MCF 10A (cell line): ENCODE measurements around the gene DNAJC11. TPM values are rescaled to one million over a fixed set of nuclear protein-coding genes. Genes with fewer than 3 reads are reported as not detected.

Experiments used
- BruUV-seq: library from RNA; stranded (reverse); fragments of 400-500 nt; replicated peaks from 2 replicates; lab custom pipeline; 2021; lab: Mats Ljungman, UMichigan
- CTCF ChIA-PET: fragments of 300-600 bp; sonication (Branson Sonifier 250); formaldehyde crosslinking; extraction: SDS; loops from one replicate; lab custom pipeline; 2021; ENCODE audit warnings: antibody characterized with exemption, inconsistent platforms; lab: Yijun Ruan, JAX
- POLR2A ChIA-PET: fragments of 300-600, 350-650 bp; sonication (Branson Sonifier 250); formaldehyde crosslinking; extraction: SDS; loops from one replicate; lab custom pipeline; 2020; ENCODE audit warnings: antibody characterized with exemption, inconsistent platforms; lab: Yijun Ruan, JAX
- DNase-seq: peaks from one replicate; pipeline ENCODE4 v3.0.0-alpha.2; 2018; ENCODE audit not compliant: unreplicated experiment
- H3K27ac Mint-ChIP-seq: one replicate; pipeline ENCODE4 v1.8.0; 2022; ENCODE audit warnings: mild to moderate bottlenecking, low read depth, mixed read lengths; ENCODE audit not compliant: unreplicated experiment
- H3K27me3 Mint-ChIP-seq: one replicate; pipeline ENCODE4 v1.8.0; 2022; ENCODE audit warnings: mixed read lengths; ENCODE audit not compliant: insufficient read depth, unreplicated experiment
- H3K36me3 Mint-ChIP-seq: one replicate; pipeline ENCODE4 v1.8.0; 2022; ENCODE audit warnings: mild to moderate bottlenecking, moderate library complexity, mixed read lengths; ENCODE audit not compliant: insufficient read depth, unreplicated experiment
- H3K4me1 Mint-ChIP-seq: one replicate; pipeline ENCODE4 v1.8.0; 2022; ENCODE audit warnings: mixed read lengths; ENCODE audit not compliant: insufficient read depth, unreplicated experiment
- H3K4me3 Mint-ChIP-seq: one replicate; pipeline ENCODE4 v1.8.0; 2022; ENCODE audit warnings: mild to moderate bottlenecking, moderate library complexity, mixed read lengths; ENCODE audit not compliant: unreplicated experiment
- H3K9me3 Mint-ChIP-seq: one replicate; pipeline ENCODE4 v1.8.0; 2022; ENCODE audit warnings: mixed read lengths; ENCODE audit not compliant: unreplicated experiment
- CTCF ChIP-seq: fragments of 200-600 bp; IDR thresholded peaks from one replicate; pipeline ENCODE4 v1.8.0; 2022; ENCODE audit warnings: antibody characterized with exemption, mild to moderate bottlenecking; ENCODE audit not compliant: unreplicated experiment
- intact Hi-C: fragments of 100-400 bp; cut with micrococcal nuclease; formaldehyde crosslinking; loops from 2 replicates; pipeline ENCODE4 v1.14.1; 2022
- total RNA-seq: library from RNA; stranded (reverse); gene quantifications from 2 replicates; pipeline ENCODE4 v1.2.3, GENCODE V29; 2022

The DNAJC11 gene
- total RNA-seq, 1 experiment from 2014 or later, result 76.1 TPM

DNA sequence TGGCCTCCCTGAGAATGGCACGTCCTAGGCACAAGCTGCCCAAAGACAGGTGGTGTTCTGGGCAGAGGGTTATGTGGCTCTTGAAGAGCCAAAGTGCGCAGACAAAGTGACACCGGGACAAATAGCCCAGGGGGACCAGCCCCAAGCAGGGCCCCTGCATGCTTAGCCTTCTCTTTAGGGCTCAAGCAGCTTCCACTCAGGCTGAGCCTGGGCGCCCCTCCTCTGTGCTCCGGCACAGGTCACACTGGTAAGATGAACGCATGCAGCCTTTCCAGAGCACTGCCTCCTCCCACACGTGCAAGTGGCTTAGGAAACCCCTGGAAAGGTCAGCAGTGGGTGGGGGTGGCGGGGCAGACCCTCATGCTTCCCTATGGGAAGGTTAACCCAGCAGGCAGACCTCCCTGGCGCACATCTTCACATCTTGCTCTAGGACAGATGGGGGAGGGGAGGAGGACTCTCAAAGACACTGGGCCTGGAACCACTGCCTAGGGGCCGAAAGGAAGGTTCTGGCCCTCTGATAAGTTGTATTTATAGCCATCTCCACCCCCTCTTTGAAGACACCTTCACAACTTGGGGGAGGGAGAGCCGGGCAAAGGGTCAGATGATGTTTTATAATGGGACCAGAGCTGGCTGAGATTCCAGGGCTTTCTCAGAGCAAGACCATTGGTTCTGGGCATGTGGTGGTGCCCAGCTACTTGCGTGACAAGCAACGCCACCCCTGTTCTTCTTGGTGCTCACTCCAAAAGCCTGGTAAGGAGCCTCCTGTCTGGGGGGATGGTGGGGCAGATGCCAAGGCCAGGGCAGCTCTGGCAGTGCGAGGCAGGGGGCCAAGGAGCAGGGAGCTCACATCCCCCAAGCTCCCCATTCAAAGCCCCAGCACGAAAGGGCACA, 104.5 kb downstream of the DNAJC11 start:
- Mint-ChIP-seq H3K4me1 (peaks cover 17% of the 10 kb centered on the region), H3K27me3 (no peaks in the 10 kb centered on the region), H3K27ac (no peak overlapping the region), H3K4me3 (no peak overlapping the region), H3K9me3 (no peaks in the 10 kb centered on the region), H3K36me3 (peaks cover 85% of the 10 kb centered on the region)
- no peak for DNase-seq
- intact Hi-C loops, result no loop called here
- BruUV-seq, result no TSS peak
- ChIA-PET POLR2A (interaction anchor here (1.1 to 7.4 kb wide), 4 partner anchors 9 to 205 kb away, joined by 3 to 103 read pairs (median 10); partner anchors contain the start of gene ZBTB48), CTCF (interaction anchor here (1.0 to 1.2 kb wide), 2 partner anchors 12 to 37 kb away, joined by 3 read pairs; no protein-coding TSS in a partner anchor)
- no peak for TF ChIP-seq CTCF

- intact Hi-C loops, result no loop called here
- no peak for TF ChIP-seq CTCF
- no peak overlapping the region for H3K27ac Mint-ChIP-seq
- H3K36me3 Mint-ChIP-seq, result peaks cover 82% of the 10 kb centered on the region
- peaks cover 17% of the 10 kb centered on the region for H3K4me1 Mint-ChIP-seq
- BruUV-seq, result no TSS peak
- ChIA-PET CTCF (interaction anchor here (0.5 kb wide), 1 partner anchor 9 kb away, joined by 3 read pairs; no protein-coding TSS in a partner anchor), POLR2A (no interaction called here)
- H3K27me3 Mint-ChIP-seq, result no peaks in the 10 kb centered on the region
- no peak overlapping the region for H3K4me3 Mint-ChIP-seq
- H3K9me3 Mint-ChIP-seq, result no peaks in the 10 kb centered on the region
- no peak for DNase-seq
Measured at GRCh38 chr1:6596351-6596750, 105.3 kb downstream of the DNAJC11 start.

DNA sequence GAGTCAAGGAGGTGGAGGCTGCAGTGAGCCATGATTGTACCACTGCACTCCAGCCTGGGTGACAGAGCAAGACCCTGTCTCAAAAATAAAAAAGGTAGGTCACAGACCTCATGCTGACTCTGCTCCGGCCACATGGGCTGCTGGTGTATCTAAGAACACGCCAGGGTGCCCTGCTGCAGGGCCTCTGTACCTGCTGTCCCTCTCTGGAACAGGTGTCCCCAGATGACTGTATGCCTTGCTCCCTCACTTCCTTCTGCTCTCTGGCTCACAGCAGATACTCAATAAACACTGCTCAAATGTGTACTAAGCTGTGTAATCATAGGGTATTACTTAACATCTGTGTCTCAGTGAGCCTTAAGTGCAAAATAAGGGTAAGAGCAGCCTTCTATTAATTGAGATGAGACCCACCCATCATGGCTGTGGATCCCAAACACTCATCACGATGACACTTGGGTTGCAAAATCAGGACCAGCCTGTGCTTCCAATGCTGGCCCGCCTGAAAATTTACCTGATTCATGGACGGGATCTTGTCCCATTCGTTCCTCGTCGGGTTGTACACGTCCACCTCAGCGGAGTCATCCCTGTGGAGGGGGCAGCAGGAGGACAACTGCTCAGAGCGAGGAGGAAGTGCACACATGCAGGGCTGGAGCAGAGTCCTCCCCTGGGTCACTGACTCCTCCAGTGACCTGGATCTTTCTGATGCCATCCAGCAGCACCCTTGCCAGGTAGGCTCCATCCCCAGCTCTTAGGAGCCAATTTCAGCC, 106.5 kb downstream of the DNAJC11 start:
- Mint-ChIP-seq H3K36me3 (peaks cover 84% of the 10 kb centered on the region), H3K4me3 (no peak overlapping the region), H3K27ac (no peak overlapping the region), H3K27me3 (no peaks in the 10 kb centered on the region), H3K4me1 (peaks cover 14% of the 10 kb centered on the region), H3K9me3 (no peaks in the 10 kb centered on the region)
- no TSS peak for BruUV-seq
- ChIA-PET POLR2A (interaction anchor here (0.6 kb wide), 1 partner anchor 1188 kb away, joined by 3 read pairs; no protein-coding TSS in a partner anchor), CTCF (no interaction called here)
- no peak for DNase-seq
- intact Hi-C loops, result no loop called here
- TF ChIP-seq CTCF, result no peak

DNA sequence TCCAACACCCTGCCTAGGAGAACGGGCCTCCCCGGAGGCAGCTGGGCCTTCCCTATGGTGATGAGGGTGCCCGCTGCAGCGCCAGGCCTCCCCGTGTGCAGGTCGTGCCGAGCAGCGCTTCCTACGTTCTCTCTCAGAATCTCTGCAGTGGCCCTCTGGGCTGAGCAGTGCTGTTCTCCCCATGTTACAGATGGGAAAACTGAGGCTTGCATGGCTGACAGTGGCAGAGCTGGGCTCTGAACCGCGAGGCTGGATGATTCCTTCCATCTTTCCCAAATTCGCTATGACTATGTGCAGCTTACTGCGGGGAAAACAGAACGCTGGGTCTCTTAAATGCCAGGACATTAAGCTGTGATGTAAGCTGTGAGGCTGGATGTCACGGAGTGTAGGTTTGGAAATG, 107.8 kb downstream of the DNAJC11 start:
- no peaks in the 10 kb centered on the region for H3K27me3 Mint-ChIP-seq
- no peak for DNase-seq
- no peak for TF ChIP-seq CTCF
- BruUV-seq, result no TSS peak
- H3K4me3 Mint-ChIP-seq, result no peak overlapping the region
- H3K27ac Mint-ChIP-seq, result no peak overlapping the region
- H3K4me1 Mint-ChIP-seq, result peaks cover 4% of the 10 kb centered on the region
- no peaks in the 10 kb centered on the region for H3K9me3 Mint-ChIP-seq
- peaks cover 87% of the 10 kb centered on the region for H3K36me3 Mint-ChIP-seq
- POLR2A ChIA-PET, result interaction anchor here (1.6 kb wide), 1 partner anchor 14 kb away, joined by 4 read pairs; the partner anchor contains the start of gene ZBTB48
- CTCF ChIA-PET, result interaction anchor here (1.2 kb wide), 1 partner anchor 53 kb away, joined by 4 read pairs; no protein-coding TSS in a partner anchor
- intact Hi-C loops, result no loop called here
